Measurements from ENCODE around the gene RAB3D.

RAB3D gene

DNA sequence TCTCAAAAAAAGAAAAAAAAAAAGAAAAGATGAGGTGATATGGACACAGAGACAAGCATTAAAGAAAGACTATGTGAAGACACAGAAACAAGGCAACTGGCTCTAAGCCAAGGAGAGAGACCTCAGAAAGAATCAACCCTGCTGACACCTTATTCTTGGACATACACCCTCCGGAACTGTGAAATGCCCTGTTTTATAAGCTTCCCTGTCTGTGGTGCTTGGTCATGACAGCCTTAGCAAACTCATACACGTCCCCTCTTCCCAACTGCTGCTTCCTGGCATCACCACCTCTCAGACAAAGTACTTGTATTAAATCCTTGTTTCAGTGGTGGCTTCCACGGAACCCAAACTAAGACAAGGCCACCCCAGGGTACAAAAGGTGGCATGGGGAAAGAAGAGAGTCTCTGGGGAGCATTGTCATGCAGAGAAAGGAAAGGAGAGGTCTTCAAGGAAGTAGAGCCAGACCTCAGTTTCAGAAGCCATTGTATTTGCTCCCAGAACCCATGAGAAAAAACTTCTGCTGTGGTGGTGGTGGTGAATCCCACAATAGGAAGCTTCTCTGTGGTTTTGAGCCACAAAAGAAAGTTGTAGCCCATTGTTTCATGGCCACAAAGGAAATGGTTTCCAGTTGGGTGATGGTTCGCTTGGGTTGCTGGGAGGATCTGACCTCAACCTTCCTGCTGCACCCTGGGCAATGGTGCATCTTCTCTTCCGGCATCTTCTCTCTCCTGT is 59.8 kb downstream of the RAB3D start:
- Histone ChIP-seq H3K36me3 (ENCODE audit: control insufficient read depth, insufficient read depth, low read length) (no peaks in the 10 kb centered on the region), H3K4me1 (ENCODE audit: control insufficient read depth, insufficient read depth, low read length) (0 out of 2 replicates have a peak, but pooled peaks cover 1% of the 10 kb centered on the region), H3K27ac (ENCODE audit: low read length) (no peak overlapping the region), H3K4me3 (ENCODE audit: low read length) (no peak overlapping the region), H3K27me3 (ENCODE audit: control insufficient read depth, insufficient read depth, low read length) (no peaks in the 10 kb centered on the region), H3K9me3 (ENCODE audit: control insufficient read depth, insufficient read depth, low read length) (no peaks in the 10 kb centered on the region)
- no peak for DNase-seq (ENCODE audit: low read depth, low spot score)
- WGBS (ENCODE audit: insufficient coverage, insufficient read length), result no CpG with 5 or more reads among the region's 5 CpGs

- H3K36me3 ChIP-seq (ENCODE audit: control insufficient read depth, insufficient read depth, low read length), result no peaks in the 10 kb centered on the region
- WGBS (ENCODE audit: insufficient coverage, insufficient read length), result no CpG with 5 or more reads among the region's 6 CpGs
- 0 out of 2 replicates have a peak, but pooled peaks cover 1% of the 10 kb centered on the region for H3K4me1 ChIP-seq (ENCODE audit: control insufficient read depth, insufficient read depth, low read length)
- no peaks in the 10 kb centered on the region for H3K27me3 ChIP-seq (ENCODE audit: control insufficient read depth, insufficient read depth, low read length)
- no peak overlapping the region for H3K4me3 ChIP-seq (ENCODE audit: low read length)
- H3K27ac ChIP-seq (ENCODE audit: low read length), result no peak overlapping the region
- no peaks in the 10 kb centered on the region for H3K9me3 ChIP-seq (ENCODE audit: control insufficient read depth, insufficient read depth, low read length)
- DNase-seq (ENCODE audit: low read depth, low spot score), result no peak
Observed at GRCh38 chr19:11278670-11279069, 60.8 kb downstream of the RAB3D start.

DNA sequence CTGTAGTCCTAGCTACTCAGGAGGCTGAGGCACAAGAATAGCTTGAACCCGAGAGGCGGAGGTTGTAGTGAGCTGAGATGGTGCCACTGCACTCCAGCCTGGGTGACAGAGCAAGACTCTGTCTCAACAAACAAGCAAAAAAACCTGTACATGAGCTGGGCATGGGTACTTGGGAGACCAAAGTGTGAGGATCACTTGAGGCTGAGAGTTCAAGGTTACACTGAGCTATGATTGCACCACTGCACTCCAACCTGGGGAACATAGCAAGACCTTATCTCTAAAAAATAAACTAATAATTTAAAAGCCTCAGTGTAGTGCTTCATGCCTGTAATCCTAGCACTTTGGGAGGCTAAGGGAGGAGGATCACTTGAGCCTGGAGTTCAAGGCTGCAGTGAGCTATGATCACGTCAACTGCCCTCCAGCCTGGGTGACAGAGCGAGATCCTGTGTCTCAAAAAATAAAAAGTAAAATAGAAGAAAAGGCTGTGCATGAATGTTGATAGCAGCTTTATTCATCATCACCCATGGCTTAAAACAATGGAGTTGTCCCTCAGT is 64.8 kb downstream of the RAB3D start:
- Histone ChIP-seq H3K4me1 (ENCODE audit: control insufficient read depth, insufficient read depth, low read length) (0 out of 2 replicates have a peak, but pooled peaks cover 1% of the 10 kb centered on the region), H3K27ac (ENCODE audit: low read length) (no peak overlapping the region), H3K9me3 (ENCODE audit: control insufficient read depth, insufficient read depth, low read length) (no peaks in the 10 kb centered on the region), H3K36me3 (ENCODE audit: control insufficient read depth, insufficient read depth, low read length) (no peaks in the 10 kb centered on the region), H3K27me3 (ENCODE audit: control insufficient read depth, insufficient read depth, low read length) (no peaks in the 10 kb centered on the region), H3K4me3 (ENCODE audit: low read length) (no peak overlapping the region)
- no peak for DNase-seq (ENCODE audit: low read depth, low spot score)
- no CpG with 5 or more reads among the region's 4 CpGs for WGBS (ENCODE audit: insufficient coverage, insufficient read length)

GRCh38 chr19:11273989-11274388 is 65.5 kb downstream of the RAB3D start:
- Histone ChIP-seq H3K27ac (ENCODE audit: low read length) (no peak overlapping the region), H3K4me1 (ENCODE audit: control insufficient read depth, insufficient read depth, low read length) (0 out of 2 replicates have a peak, but pooled peaks cover 1% of the 10 kb centered on the region), H3K9me3 (ENCODE audit: control insufficient read depth, insufficient read depth, low read length) (no peaks in the 10 kb centered on the region), H3K4me3 (ENCODE audit: low read length) (no peak overlapping the region), H3K27me3 (ENCODE audit: control insufficient read depth, insufficient read depth, low read length) (no peaks in the 10 kb centered on the region), H3K36me3 (ENCODE audit: control insufficient read depth, insufficient read depth, low read length) (no peaks in the 10 kb centered on the region)
- DNase-seq (ENCODE audit: low read depth, low spot score), result no peak
- no CpG with 5 or more reads among the region's 5 CpGs for WGBS (ENCODE audit: insufficient coverage, insufficient read length)

DNA sequence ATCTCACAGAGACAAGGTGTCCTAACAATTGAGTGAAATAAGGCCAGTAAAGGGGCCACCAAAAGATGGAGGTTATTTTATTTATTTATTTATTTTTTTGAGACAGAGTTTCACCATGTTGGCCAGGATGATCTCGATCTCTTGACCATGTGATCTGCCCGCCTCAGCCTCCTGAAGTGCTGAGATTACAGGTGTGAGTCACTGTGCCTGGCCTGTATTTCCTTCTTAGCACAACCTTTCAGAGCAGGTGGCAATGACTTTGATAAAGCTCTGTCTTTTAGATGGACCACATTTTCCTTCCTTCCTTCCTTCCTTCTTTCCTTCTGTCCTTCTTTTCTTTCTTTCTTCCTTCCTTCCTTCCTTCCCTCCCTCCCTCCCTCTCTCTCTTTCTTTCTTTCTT is 66.2 kb downstream of the RAB3D start:
- H3K9me3 ChIP-seq (ENCODE audit: control insufficient read depth, insufficient read depth, low read length), result no peaks in the 10 kb centered on the region
- no CpG with 5 or more reads among the region's 2 CpGs for WGBS (ENCODE audit: insufficient coverage, insufficient read length)
- no peak for DNase-seq (ENCODE audit: low read depth, low spot score)
- no peak overlapping the region for H3K4me3 ChIP-seq (ENCODE audit: low read length)
- 0 out of 2 replicates have a peak, but pooled peaks cover 1% of the 10 kb centered on the region for H3K4me1 ChIP-seq (ENCODE audit: control insufficient read depth, insufficient read depth, low read length)
- no peak overlapping the region for H3K27ac ChIP-seq (ENCODE audit: low read length)
- H3K27me3 ChIP-seq (ENCODE audit: control insufficient read depth, insufficient read depth, low read length), result no peaks in the 10 kb centered on the region
- H3K36me3 ChIP-seq (ENCODE audit: control insufficient read depth, insufficient read depth, low read length), result no peaks in the 10 kb centered on the region
